Measurements from ENCODE around the gene ALOX5AP.

- TF ChIP-seq CTCF (IDR thresholded peaks at IDR 0.05; ENCODE audit: low read depth, low read length, missing input control): no peak
- no peak for TF ChIP-seq MAX (IDR thresholded peaks at IDR 0.05)
- no peak for TF ChIP-seq TAF1 (conservative IDR thresholded peaks at IDR 0.05)
- TF ChIP-seq RAD21 (IDR thresholded peaks at IDR 0.05): no peak
- TF ChIP-seq, protein P1, sequence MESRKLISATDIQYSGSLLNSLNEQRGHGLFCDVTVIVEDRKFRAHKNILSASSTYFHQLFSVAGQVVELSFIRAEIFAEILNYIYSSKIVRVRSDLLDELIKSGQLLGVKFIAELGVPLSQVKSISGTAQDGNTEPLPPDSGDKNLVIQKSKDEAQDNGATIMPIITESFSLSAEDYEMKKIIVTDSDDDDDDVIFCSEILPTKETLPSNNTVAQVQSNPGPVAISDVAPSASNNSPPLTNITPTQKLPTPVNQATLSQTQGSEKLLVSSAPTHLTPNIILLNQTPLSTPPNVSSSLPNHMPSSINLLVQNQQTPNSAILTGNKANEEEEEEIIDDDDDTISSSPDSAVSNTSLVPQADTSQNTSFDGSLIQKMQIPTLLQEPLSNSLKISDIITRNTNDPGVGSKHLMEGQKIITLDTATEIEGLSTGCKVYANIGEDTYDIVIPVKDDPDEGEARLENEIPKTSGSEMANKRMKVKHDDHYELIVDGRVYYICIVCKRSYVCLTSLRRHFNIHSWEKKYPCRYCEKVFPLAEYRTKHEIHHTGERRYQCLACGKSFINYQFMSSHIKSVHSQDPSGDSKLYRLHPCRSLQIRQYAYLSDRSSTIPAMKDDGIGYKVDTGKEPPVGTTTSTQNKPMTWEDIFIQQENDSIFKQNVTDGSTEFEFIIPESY (IDR thresholded peaks at IDR 0.05): no peak
- TF ChIP-seq, protein P2, sequence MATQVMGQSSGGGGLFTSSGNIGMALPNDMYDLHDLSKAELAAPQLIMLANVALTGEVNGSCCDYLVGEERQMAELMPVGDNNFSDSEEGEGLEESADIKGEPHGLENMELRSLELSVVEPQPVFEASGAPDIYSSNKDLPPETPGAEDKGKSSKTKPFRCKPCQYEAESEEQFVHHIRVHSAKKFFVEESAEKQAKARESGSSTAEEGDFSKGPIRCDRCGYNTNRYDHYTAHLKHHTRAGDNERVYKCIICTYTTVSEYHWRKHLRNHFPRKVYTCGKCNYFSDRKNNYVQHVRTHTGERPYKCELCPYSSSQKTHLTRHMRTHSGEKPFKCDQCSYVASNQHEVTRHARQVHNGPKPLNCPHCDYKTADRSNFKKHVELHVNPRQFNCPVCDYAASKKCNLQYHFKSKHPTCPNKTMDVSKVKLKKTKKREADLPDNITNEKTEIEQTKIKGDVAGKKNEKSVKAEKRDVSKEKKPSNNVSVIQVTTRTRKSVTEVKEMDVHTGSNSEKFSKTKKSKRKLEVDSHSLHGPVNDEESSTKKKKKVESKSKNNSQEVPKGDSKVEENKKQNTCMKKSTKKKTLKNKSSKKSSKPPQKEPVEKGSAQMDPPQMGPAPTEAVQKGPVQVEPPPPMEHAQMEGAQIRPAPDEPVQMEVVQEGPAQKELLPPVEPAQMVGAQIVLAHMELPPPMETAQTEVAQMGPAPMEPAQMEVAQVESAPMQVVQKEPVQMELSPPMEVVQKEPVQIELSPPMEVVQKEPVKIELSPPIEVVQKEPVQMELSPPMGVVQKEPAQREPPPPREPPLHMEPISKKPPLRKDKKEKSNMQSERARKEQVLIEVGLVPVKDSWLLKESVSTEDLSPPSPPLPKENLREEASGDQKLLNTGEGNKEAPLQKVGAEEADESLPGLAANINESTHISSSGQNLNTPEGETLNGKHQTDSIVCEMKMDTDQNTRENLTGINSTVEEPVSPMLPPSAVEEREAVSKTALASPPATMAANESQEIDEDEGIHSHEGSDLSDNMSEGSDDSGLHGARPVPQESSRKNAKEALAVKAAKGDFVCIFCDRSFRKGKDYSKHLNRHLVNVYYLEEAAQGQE (IDR thresholded peaks at IDR 0.05): no peak
- no peak for TF ChIP-seq JUND (IDR thresholded peaks at IDR 0.05)
- TF ChIP-seq YY1 (IDR thresholded peaks at IDR 0.05): no peak
- TF ChIP-seq GABPA (IDR thresholded peaks at IDR 0.05 in 1 of 2, conservative IDR thresholded peaks at IDR 0.05 in 1 of 2): no peak
- no peak for TF ChIP-seq ATF3 (IDR thresholded peaks at IDR 0.05)
- no peak for TF ChIP-seq EGR1 (IDR thresholded peaks at IDR 0.05; ENCODE audit: low read depth in 2 of 2)
Measured at GRCh38 chr13:30790592-30790991, 55.2 kb downstream of the ALOX5AP start.

Data from liver (tissue), 3 donors.